ENCODE data around the gene VPS33B.

- TF ChIP-seq, protein P1, sequence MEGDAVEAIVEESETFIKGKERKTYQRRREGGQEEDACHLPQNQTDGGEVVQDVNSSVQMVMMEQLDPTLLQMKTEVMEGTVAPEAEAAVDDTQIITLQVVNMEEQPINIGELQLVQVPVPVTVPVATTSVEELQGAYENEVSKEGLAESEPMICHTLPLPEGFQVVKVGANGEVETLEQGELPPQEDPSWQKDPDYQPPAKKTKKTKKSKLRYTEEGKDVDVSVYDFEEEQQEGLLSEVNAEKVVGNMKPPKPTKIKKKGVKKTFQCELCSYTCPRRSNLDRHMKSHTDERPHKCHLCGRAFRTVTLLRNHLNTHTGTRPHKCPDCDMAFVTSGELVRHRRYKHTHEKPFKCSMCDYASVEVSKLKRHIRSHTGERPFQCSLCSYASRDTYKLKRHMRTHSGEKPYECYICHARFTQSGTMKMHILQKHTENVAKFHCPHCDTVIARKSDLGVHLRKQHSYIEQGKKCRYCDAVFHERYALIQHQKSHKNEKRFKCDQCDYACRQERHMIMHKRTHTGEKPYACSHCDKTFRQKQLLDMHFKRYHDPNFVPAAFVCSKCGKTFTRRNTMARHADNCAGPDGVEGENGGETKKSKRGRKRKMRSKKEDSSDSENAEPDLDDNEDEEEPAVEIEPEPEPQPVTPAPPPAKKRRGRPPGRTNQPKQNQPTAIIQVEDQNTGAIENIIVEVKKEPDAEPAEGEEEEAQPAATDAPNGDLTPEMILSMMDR (IDR thresholded peaks at IDR 0.05; ENCODE audit: low read depth, low read length, missing input control), result no peak
- TF ChIP-seq, protein P2, sequence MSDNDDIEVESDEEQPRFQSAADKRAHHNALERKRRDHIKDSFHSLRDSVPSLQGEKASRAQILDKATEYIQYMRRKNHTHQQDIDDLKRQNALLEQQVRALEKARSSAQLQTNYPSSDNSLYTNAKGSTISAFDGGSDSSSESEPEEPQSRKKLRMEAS (IDR thresholded peaks at IDR 0.05), result no peak
- TF ChIP-seq SP1 (IDR thresholded peaks at IDR 0.05) (no peak), JUND (IDR thresholded peaks at IDR 0.05) (no peak), YY1 (IDR thresholded peaks at IDR 0.05) (no peak), EGR1 (IDR thresholded peaks at IDR 0.05; ENCODE audit: low read depth in 2 of 2) (no peak), RAD21 (IDR thresholded peaks at IDR 0.05) (no peak), FOXA1 (IDR thresholded peaks at IDR 0.05) (no peak), RXRA (IDR thresholded peaks at IDR 0.05) (no peak), REST (IDR thresholded peaks at IDR 0.05) (no peak), HNF4G (IDR thresholded peaks at IDR 0.05) (no peak), TAF1 (conservative IDR thresholded peaks at IDR 0.05) (no peak), GABPA (IDR thresholded peaks at IDR 0.05 in 1 of 2, conservative IDR thresholded peaks at IDR 0.05 in 1 of 2) (no peak)
- TF ChIP-seq, protein P3, sequence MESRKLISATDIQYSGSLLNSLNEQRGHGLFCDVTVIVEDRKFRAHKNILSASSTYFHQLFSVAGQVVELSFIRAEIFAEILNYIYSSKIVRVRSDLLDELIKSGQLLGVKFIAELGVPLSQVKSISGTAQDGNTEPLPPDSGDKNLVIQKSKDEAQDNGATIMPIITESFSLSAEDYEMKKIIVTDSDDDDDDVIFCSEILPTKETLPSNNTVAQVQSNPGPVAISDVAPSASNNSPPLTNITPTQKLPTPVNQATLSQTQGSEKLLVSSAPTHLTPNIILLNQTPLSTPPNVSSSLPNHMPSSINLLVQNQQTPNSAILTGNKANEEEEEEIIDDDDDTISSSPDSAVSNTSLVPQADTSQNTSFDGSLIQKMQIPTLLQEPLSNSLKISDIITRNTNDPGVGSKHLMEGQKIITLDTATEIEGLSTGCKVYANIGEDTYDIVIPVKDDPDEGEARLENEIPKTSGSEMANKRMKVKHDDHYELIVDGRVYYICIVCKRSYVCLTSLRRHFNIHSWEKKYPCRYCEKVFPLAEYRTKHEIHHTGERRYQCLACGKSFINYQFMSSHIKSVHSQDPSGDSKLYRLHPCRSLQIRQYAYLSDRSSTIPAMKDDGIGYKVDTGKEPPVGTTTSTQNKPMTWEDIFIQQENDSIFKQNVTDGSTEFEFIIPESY (IDR thresholded peaks at IDR 0.05), result no peak
Observed at GRCh38 chr15:90957031-90957790, 65.2 kb downstream of the VPS33B start.
